SK-N-MC (cell line): ENCODE results near the gene HYAL1.

Experiments used
- EZH2 ChIP-seq: fragments of 200-600 bp; sonication (generic); IDR thresholded peaks from one replicate; pipeline ENCODE4 v1.6.1; 2017; ENCODE audit warnings: antibody characterized with exemption
- FOXP2 ChIP-seq: optimal IDR thresholded peaks from 2 replicates; pipeline ENCODE3; 2011; ENCODE audit warnings: mild to moderate bottlenecking, moderate library complexity; ENCODE audit not compliant: insufficient read depth; ENCODE audit errors: extremely low read length, control extremely low read depth
- POLR2AphosphoS5 ChIP-seq: IDR thresholded peaks from 2 replicates; pipeline ENCODE4 v1.6.1; 2012; ENCODE audit warnings: mild to moderate bottlenecking, low read depth, low read length, borderline replicate concordance

DNA sequence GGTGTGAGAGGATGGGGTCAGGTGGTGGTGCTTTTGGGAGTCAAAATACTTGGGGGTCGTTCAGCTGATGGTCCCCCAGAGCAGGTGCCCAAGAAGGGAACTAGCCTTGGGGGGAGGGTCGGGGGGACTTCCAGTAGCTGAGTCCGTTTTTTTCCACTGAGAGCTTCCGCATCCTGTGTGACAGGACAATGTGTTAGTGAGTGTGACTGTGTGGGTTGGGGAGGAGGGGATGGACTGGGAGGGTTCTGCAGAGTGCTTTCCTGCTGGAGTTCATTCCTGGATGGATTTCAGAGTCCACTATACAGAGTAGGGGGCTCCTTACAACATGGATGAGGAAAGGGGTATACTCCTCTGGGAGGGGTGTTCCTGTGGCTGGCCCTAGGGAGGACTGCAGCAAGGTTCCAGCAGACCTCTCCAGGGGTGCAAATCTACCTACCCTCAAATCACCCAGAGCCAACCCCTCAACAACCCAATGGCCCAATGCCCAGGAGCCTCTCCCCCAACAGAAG is 19.8 kb upstream of the HYAL1 start:
- TF ChIP-seq POLR2AphosphoS5 (no peak), EZH2 (no peak), FOXP2 (no peak)
